HG02610 (cell line): ENCODE measurements around the gene IRAK3.

Experiments used
- ATAC-seq: cut with Tn5 transposase; IDR thresholded peaks from one replicate; pipeline ENCODE4 v1.9.1; 2021; ENCODE audit warnings: mild to moderate bottlenecking, moderate library complexity; ENCODE audit not compliant: unreplicated experiment

IRAK3 gene, protein sequence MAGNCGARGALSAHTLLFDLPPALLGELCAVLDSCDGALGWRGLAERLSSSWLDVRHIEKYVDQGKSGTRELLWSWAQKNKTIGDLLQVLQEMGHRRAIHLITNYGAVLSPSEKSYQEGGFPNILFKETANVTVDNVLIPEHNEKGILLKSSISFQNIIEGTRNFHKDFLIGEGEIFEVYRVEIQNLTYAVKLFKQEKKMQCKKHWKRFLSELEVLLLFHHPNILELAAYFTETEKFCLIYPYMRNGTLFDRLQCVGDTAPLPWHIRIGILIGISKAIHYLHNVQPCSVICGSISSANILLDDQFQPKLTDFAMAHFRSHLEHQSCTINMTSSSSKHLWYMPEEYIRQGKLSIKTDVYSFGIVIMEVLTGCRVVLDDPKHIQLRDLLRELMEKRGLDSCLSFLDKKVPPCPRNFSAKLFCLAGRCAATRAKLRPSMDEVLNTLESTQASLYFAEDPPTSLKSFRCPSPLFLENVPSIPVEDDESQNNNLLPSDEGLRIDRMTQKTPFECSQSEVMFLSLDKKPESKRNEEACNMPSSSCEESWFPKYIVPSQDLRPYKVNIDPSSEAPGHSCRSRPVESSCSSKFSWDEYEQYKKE

DNA sequence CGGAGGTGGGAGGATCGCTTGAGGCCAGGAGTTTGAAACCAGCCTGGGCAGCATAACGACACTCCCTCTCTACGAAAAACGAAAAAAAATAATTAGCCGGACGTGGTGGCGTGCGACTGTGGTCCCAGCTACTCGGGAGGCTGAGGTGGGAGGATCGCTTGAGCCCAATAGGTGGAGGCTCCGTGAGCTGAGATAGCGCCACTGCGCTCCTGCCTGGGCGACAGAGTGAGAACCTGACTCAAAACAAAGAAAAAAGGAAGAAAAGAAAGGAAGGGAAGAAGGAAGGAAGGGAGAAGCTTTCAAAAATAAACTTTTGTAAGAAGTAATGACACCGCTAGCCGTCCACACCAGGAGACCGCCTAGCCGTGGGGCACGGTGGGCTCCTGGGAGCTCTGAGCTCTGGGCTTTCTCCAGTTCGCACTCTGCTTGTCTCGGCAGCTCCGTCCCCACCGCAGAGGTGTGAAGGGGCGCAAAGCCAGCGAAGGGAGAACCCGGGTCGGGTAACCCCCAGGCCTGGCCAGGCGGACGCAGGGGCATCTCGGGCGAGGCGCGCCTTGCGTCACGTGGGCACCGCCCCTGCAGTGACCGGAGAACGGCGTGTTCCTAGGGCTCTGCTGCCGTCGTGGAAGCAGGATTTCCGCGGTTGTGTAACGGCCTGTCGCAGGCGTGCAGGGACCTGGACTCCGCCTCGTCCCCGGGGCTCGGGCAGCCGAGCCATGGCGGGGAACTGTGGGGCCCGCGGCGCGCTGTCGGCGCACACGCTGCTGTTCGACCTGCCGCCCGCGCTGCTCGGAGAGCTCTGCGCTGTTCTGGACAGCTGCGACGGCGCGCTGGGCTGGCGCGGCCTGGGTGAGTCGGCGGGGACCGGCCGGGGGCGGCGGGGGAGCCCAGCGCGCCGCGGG lies at the start of gene IRAK3:
Gene IRAK3, plus strand, starts transcription at position 631 of the 902 bp plus-strand sequence. Its CDS starts 86 bp downstream, at position 717.
- peak; percentile 60 for ATAC-seq

DNA sequence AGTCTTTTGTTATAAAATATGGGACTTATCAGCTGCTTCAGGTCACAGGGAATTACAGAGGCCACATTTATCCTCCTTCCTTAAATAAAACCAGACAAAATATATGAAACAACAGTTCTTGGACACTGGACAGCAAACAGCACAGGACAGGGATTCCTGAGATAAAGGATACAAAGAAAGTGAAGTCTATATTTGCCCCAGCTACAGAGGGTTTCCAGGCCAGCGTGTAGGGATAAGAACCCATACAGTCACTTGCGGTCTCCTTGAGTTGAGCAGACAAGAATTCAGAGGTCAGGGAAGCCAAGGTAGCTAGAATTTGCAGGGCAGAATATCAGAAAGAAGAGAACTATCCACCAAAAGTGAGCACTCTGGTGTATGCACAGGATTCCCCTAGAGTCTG lies 49.7 kb upstream of the IRAK3 start:
- ATAC-seq: no peak

DNA sequence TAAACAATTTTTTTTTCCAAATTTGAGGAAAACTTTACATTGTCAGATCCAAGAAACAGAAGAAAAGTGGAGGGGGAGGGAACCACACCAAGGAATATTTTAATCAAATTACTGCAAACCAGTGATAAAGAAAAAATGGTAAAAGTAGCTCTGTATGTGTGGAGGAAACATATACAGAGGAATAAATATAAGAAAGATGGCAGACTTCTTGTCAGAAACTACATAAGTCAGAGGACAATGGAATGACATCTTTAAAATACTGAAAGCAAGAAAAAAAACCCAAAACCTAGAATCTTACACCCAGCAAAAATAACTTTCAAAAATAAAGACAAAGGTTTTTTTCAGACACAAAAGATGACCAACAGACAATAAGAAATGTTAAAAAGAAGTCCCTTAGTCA lies 48.3 kb upstream of the IRAK3 start:
- no peak for ATAC-seq

DNA sequence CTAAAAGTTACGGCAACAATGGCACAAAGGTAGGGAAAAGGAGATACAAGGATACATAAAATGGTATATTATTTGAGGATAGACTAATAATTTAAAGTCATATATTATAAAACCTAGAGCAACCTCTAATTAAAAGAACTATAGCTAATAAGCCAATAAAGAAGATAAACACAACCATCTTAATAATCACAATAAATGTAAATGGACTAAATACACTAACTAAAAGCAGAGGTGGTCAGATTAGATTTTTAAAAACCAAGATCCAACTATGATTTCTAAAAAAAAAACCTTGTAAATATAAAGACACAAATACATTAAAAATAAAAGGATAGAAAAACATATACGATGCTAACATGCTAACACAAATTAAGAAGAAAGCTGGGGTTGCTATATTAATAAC lies 47.7 kb upstream of the IRAK3 start:
- ATAC-seq: no peak

DNA sequence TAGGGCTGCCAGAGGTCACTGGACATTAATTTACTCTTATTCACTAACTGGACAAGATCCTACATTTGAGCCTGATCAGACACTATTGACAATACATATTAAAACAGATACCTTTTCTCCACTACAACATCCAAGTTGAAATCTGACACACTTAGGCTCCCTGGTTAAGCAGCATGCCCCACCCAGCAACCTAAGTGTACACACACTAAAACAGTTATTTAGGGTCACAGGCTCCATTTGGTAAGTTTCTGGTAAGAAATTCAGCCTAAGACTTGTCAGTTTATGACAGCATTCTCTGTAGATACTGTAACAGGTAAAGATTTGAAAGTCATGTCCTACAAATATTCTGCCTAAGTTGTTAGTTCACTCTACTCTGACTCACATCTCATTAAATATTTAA lies 46.2 kb upstream of the IRAK3 start:
- ATAC-seq: no peak

- ATAC-seq: no peak
Observed at GRCh38 chr12:66143868-66144267, 45.1 kb upstream of the IRAK3 start.

- ATAC-seq: no peak
Observed at GRCh38 chr12:66144791-66145754, 43.9 kb upstream of the IRAK3 start.

DNA sequence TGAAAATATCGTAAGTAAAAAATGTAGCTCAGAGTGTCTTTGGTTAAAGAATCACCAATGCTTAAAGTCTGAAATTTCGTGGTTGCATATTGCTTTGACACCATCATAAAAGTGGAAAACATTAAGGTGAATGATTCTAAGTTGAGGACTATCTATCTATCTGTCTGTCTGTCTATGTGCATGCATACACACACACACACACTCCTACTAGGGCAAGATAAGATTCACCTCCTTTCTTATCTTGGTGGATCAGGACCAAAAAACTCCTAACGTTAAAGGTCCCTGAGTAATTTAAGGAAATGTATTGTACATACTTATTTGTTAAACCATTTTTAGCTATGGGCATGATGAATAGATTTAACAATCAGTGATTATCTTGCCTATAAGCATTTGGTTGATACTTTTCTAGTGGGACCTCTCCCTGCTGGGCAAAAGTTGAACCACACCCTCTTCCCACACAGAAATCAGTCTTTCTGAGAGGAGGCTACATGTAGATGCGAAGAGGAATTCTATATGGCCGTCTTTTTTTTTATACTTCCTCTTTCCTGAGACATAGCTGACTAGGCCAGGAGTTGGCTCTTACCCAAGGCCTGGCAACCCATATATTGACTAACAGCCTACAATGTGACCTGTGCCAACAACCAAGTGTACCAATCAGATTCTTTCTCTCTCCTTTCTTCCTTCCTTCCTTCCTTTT lies 39.2 kb upstream of the IRAK3 start:
- no peak for ATAC-seq

- no peak for ATAC-seq
Observed at GRCh38 chr12:66152732-66153131, 36.3 kb upstream of the IRAK3 start.

DNA sequence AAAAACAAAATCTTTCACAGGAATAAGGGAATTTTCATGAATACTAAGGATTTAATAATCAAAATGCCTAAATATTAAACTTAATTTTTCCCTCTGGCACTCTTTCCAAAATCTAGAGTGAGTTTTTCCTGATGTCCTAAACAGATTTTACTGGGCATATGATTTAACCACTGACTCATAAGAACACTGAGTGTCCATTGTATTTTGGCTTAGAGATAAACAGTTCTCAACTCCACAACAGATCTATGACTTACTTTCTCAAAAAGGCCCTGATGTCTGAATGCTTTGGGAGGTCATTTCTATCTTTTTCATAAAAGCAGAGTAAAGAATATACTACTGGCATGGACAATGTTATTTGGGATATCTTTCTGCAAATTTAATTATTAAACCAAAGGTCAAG lies 34.2 kb upstream of the IRAK3 start:
- no peak for ATAC-seq

- ATAC-seq: no peak
Observed at GRCh38 chr12:66156654-66157053, 32.4 kb upstream of the IRAK3 start.

GRCh38 chr12:66159123-66159522 lies 29.9 kb upstream of the IRAK3 start:
- no peak for ATAC-seq

GRCh38 chr12:66160704-66161103 lies 28.3 kb upstream of the IRAK3 start:
- ATAC-seq: no peak

DNA sequence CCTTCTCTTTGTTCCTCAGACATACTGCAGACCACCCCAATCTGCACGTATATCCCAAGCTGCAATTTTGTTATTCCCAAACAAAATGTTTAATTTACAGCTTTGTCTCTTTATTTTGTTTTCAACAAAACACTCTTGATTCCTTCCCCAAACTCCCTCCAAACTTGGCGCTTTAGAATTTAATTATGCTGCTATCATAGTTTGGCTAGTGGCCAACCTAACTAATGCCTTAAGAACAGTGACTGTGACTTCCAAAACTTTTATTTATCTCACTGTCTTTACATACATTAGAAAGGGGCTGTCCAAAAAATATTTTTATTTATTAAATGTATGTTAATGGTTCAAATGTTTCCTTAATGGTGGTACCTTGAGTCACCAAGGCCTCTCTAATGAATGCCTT lies 26.3 kb upstream of the IRAK3 start:
- no peak for ATAC-seq

DNA sequence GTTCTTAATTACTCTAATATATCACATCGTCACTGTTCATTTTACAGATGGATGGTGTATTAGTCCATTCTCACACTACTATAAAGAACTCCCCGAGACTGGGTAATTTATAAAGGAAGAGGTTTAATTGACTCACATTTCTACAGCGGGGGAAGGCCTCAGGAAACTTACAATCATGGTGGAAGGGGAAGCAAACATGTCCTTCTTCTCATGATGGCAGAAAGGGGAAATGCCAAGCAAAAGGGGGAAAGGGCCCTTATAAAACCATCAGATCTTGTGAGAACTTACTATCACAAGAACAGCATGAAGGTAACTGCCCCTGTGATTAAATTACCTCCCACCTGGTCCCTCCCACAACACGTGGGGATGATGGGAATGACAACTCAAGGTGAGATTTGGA lies 25.7 kb upstream of the IRAK3 start:
- no peak for ATAC-seq

DNA sequence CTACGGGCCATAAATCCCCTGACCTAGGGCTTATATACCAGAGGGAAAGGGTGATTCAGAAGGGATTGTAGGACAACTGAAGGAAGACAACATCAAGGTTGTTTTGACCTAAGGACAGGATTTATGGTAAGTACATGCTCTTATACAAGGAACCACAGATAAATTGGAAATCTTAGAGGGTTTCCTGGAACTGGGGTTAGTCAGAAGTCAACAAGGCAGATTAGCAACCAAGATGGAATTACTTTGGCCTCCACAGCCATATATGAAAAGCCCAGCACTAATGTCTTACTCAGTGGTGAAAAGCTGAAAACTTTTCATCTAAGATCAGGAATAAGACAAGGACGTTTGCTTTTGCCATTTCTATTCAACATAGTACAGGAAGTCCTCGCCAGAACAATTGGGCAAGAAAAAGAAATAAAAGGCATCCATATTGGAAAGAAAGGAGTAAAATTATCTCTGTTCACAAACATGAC lies 24.6 kb upstream of the IRAK3 start:
- no peak for ATAC-seq

GRCh38 chr12:66165141-66165540 lies 23.9 kb upstream of the IRAK3 start:
- ATAC-seq: no peak

- ATAC-seq: no peak
Observed at GRCh38 chr12:66166561-66166960, 22.5 kb upstream of the IRAK3 start.

GRCh38 chr12:66168410-66168809 lies 20.6 kb upstream of the IRAK3 start:
- no peak for ATAC-seq
